ENCODE data around the gene ITGB3. TPM values are rescaled to one million over a fixed set of nuclear protein-coding genes. Genes with fewer than 3 reads are reported as not detected.

The ITGB3 gene
- total and polyA plus RNA-seq, 2 of the 8 experiments (the other 6 are each of a cell fraction or from before 2014, with no cell fraction given) = 0.08 to 0.09 TPM

GRCh38 chr17:47209499-47209898 lies 44.1 kb upstream of the ITGB3 start (continued):
- TF ChIP-seq SP1 (IDR thresholded peaks at IDR 0.05; ENCODE audit: low read depth, low read length) (no peak), RNF2 (IDR thresholded peaks at IDR 0.05; ENCODE audit: borderline replicate concordance, low read depth, low read length, missing control alignments, poor library complexity, severe bottlenecking) (no peak), PHF8 (conservative IDR thresholded peaks at IDR 0.05; ENCODE audit: low read depth, low read length) (no peak)
